HEK293T (cell line): ENCODE data around the gene NEK6.

ENCODE experiments used
- CTCF ChIA-PET: fragments of 350-600 bp; formaldehyde crosslinking; extraction: SDS; loops from one replicate; lab custom pipeline; 2021; ENCODE audit warnings: antibody characterized with exemption, inconsistent platforms; lab: Yijun Ruan, JAX
- POLR2A ChIA-PET: fragments of 350-600 bp; formaldehyde crosslinking; extraction: SDS; loops from one replicate; lab custom pipeline; 2020; ENCODE audit warnings: antibody characterized with exemption, inconsistent platforms; lab: Yijun Ruan, JAX
- DNase-seq: peaks from one replicate; pipeline ENCODE4 v3.0.0; 2012; ENCODE audit warnings: mixed read lengths; ENCODE audit errors: extremely low spot score
- ARNT ChIP-seq: fragments of 450-650 bp; IDR thresholded peaks from 2 replicates; pipeline ENCODE4 v1.6.1; 2017; ENCODE audit warnings: mild to moderate bottlenecking
- BHLHE40 ChIP-seq: fragments of 450-650 bp; IDR thresholded peaks from 2 replicates; pipeline ENCODE4 v1.6.1; 2016; ENCODE audit warnings: mild to moderate bottlenecking, moderate library complexity, borderline replicate concordance
- CTBP1 ChIP-seq: fragments of 450-650 bp; IDR thresholded peaks from 2 replicates; pipeline ENCODE4 v1.6.1; 2016; ENCODE audit warnings: borderline replicate concordance
- ELF4 ChIP-seq: fragments of 450-650 bp; IDR thresholded peaks from 2 replicates; pipeline ENCODE4 v1.6.1; 2017; ENCODE audit warnings: antibody characterized with exemption
- FOXA1 ChIP-seq: fragments of 450-650 bp; IDR thresholded peaks from 2 replicates; pipeline ENCODE4 v1.6.1; 2016; ENCODE audit warnings: mild to moderate bottlenecking
- FOXK2 ChIP-seq: fragments of 450-650 bp; IDR thresholded peaks from 2 replicates; pipeline ENCODE4 v1.6.1; 2016; ENCODE audit warnings: mild to moderate bottlenecking
- FOXM1 ChIP-seq: fragments of 450-650 bp; IDR thresholded peaks from 2 replicates; pipeline ENCODE4 v1.6.1; 2017; ENCODE audit warnings: mild to moderate bottlenecking, borderline replicate concordance
- HDGF ChIP-seq: fragments of 450-650 bp; IDR thresholded peaks from 2 replicates; pipeline ENCODE4 v1.6.1; 2017; ENCODE audit warnings: antibody characterized with exemption, borderline replicate concordance
- L3MBTL2 ChIP-seq: fragments of 450-650 bp; conservative IDR thresholded peaks from 2 replicates; pipeline ENCODE4 v1.6.1; 2016; ENCODE audit warnings: mild to moderate bottlenecking
- LEF1 ChIP-seq: fragments of 450-650 bp; IDR thresholded peaks from 2 replicates; pipeline ENCODE4 v1.6.1; 2017; ENCODE audit warnings: mild to moderate bottlenecking, borderline replicate concordance
- NFRKB ChIP-seq: fragments of 450-650 bp; IDR thresholded peaks from 2 replicates; pipeline ENCODE4 v1.6.1; 2016; ENCODE audit warnings: mild to moderate bottlenecking, moderate library complexity
- PKNOX1 ChIP-seq: fragments of 450-650 bp; IDR thresholded peaks from 2 replicates; pipeline ENCODE4 v1.6.1; 2016
- SP1 ChIP-seq: fragments of 450-650 bp; IDR thresholded peaks from 2 replicates; pipeline ENCODE4 v1.6.1; 2017
- SUZ12 ChIP-seq: fragments of 450-650 bp; IDR thresholded peaks from 2 replicates; pipeline ENCODE4 v1.6.1; 2016; ENCODE audit warnings: mild to moderate bottlenecking
- TARDBP ChIP-seq: fragments of 450-650 bp; IDR thresholded peaks from 2 replicates; pipeline ENCODE4 v1.6.1; 2016
- ZNF384 ChIP-seq: fragments of 450-650 bp; IDR thresholded peaks from 2 replicates; pipeline ENCODE4 v1.6.1; 2016

Gene NEK6

GRCh38 chr9:124266826-124267201 is 9.1 kb downstream of the NEK6 start:
- no peak for TF ChIP-seq LEF1
- POLR2A ChIA-PET: no interaction called here
- no peak for DNase-seq
- CTCF ChIA-PET: no interaction called here

DNA sequence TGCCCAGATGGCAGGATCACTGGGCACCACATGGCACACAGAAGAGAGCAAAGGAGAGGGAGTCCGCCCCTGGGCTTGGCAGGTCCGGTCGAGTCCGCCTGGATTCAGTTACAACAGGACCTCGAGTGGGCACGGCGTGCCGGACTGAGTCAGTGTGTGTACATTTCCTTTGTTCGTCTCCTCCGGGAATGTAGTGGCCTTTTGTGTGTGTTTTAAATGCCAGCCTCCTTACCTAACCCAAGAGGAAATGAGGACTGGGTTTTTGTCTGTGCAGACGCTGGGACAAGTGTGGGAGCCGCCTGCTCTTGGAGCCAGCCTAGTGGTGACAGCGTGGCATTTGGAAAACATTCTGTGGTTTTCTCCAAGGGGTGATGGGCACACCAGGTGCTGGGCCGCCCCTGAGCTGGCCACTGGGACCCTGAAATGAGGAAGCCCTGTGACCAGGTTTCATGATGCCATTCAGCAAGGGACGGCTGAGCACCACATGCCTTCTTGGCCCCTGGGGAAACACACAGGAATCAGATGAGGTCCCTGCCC is 9.6 kb downstream of the NEK6 start:
- CTCF ChIA-PET: no interaction called here
- DNase-seq: no peak
- POLR2A ChIA-PET: no interaction called here
- TF ChIP-seq PKNOX1: no peak
- no peak for TF ChIP-seq CTBP1
- no peak for TF ChIP-seq ZNF384
- no peak for TF ChIP-seq ELF4
- no peak for TF ChIP-seq FOXA1
- TF ChIP-seq SP1: no peak
- TF ChIP-seq ARNT: no peak
- TF ChIP-seq LEF1: no peak
- TF ChIP-seq L3MBTL2: no peak
- no peak for TF ChIP-seq BHLHE40
- TF ChIP-seq NFRKB: no peak
- TF ChIP-seq TARDBP: no peak
- no peak for TF ChIP-seq FOXM1
- TF ChIP-seq FOXK2: no peak
- no peak for TF ChIP-seq SUZ12
- no peak for TF ChIP-seq HDGF

- ChIA-PET CTCF (no interaction called here), POLR2A (no interaction called here)
- no peak for DNase-seq
- TF ChIP-seq ZNF384 (no peak), HDGF (no peak), ELF4 (no peak), ARNT (no peak), CTBP1 (no peak), BHLHE40 (no peak), PKNOX1 (no peak), SUZ12 (no peak), L3MBTL2 (no peak), SP1 (no peak), TARDBP (no peak), FOXM1 (no peak), NFRKB (no peak), FOXK2 (no peak), FOXA1 (no peak), LEF1 (no peak)
Observed at GRCh38 chr9:124268248-124268647, 10.5 kb downstream of the NEK6 start.

GRCh38 chr9:124268661-124269060 is 10.9 kb downstream of the NEK6 start:
- ChIA-PET CTCF (no interaction called here), POLR2A (no interaction called here)
- TF ChIP-seq PKNOX1: no peak
- no peak for TF ChIP-seq FOXK2
- TF ChIP-seq FOXM1: no peak
- TF ChIP-seq BHLHE40: no peak
- DNase-seq: no peak

- CTCF ChIA-PET: no interaction called here
- no peak for DNase-seq
Observed at GRCh38 chr9:124269556-124269955, 11.8 kb downstream of the NEK6 start.

GRCh38 chr9:124270504-124271335 is 13.0 kb downstream of the NEK6 start:
- TF ChIP-seq HDGF (no peak), ELF4 (no peak), FOXA1 (no peak)
- POLR2A ChIA-PET: no interaction called here
- no peak for DNase-seq
- CTCF ChIA-PET: no interaction called here

More at GRCh38 chr9:124269556-124269955, 11.8 kb downstream of the NEK6 start:
- TF ChIP-seq CTBP1: no peak
- POLR2A ChIA-PET: no interaction called here

DNA sequence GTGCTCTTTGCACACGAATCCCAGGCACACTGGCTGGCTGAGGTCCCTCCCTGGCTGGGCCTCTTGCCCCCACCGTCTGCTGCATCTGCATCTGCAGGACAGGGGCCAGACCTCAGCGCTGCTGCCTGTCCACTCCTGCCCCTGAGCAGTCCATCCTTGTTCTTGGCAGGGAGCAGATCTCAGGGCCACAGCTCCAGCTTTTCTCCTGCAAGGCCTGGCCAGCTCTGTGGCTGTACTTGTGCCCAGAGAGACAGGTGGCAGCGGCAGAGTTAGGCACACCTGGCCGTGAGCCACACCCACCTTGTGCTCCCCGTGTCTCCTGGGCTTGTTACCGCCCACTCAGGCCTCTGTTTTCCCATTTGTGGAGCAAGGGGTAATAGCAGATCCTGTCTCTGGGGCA is 13.9 kb downstream of the NEK6 start:
- no peak for DNase-seq
- ChIA-PET CTCF (no interaction called here), POLR2A (no interaction called here)
- TF ChIP-seq FOXK2 (no peak), ARNT (no peak), LEF1 (no peak), FOXM1 (no peak), HDGF (no peak), ZNF384 (no peak), PKNOX1 (no peak), CTBP1 (no peak), BHLHE40 (no peak), FOXA1 (no peak), SUZ12 (no peak), L3MBTL2 (no peak), NFRKB (no peak), ELF4 (no peak), SP1 (no peak), TARDBP (no peak)
